Activated T-helper 2 cell treated with anti-CD3 and anti-CD28 coated beads, Interferon-gamma antibody, Interleukin-2, Interleukin-4, amounts not matched to agents 10 μg/mL and 5 μg/mL and 100 μg/mL, durations not matched to agents 14 hours and 24 hours and 36 hours (primary cell): ENCODE data around the gene STAC. TPM values are rescaled to one million over a fixed set of nuclear protein-coding genes. Genes with fewer than 3 reads are reported as not detected.
"Not testable (repeated sequence)": the region's sequence is repeated elsewhere in the genome, so short reads cannot be mapped to it uniquely, and the experiment has no call there.

ENCODE experiments used
- DNase-seq: peaks from one replicate; pipeline ENCODE4 v3.0.0; 2021; ENCODE audit warnings: low spot score
- H3K27ac Mint-ChIP-seq: one replicate; pipeline ENCODE4 v1.8.0; 2021; ENCODE audit warnings: mixed read lengths
- H3K27me3 Mint-ChIP-seq: one replicate; pipeline ENCODE4 v1.8.0; 2021; ENCODE audit warnings: low read depth, mixed read lengths
- H3K36me3 Mint-ChIP-seq: one replicate; pipeline ENCODE4 v1.8.0; 2021; ENCODE audit warnings: low read depth, mixed read lengths
- H3K4me1 Mint-ChIP-seq: one replicate; pipeline ENCODE4 v1.8.0; 2021; ENCODE audit warnings: low read depth, mixed read lengths
- H3K4me3 Mint-ChIP-seq: one replicate; pipeline ENCODE4 v1.8.0; 2021; ENCODE audit warnings: low read depth, mild to moderate bottlenecking, moderate library complexity, mixed read lengths
- H3K9me3 Mint-ChIP-seq: one replicate; pipeline ENCODE4 v1.8.0; 2021; ENCODE audit warnings: mixed read lengths
- intact Hi-C: fragments of 100-400 bp; cut with micrococcal nuclease; formaldehyde crosslinking; loops from one replicate; pipeline ENCODE4 v1.15.1; 2023
- total RNA-seq: library from RNA; stranded (reverse); gene quantifications from 2 replicates; pipeline ENCODE4 v1.2.3, GENCODE V29; 2022

The STAC gene
- total RNA-seq, 1 donor from 2014 or later = not detected

GRCh38 chr3:36488077-36488789 is 107.9 kb downstream of the STAC start:
- no peak for DNase-seq
- Mint-ChIP-seq H3K27me3 (no peaks in the 10 kb centered on the region), H3K9me3 (no peaks in the 10 kb centered on the region), H3K27ac (no peak overlapping the region), H3K4me3 (no peak overlapping the region), H3K36me3 (no peaks in the 10 kb centered on the region), H3K4me1 (no peaks in the 10 kb centered on the region)
- intact Hi-C loops = no loop called here

GRCh38 chr3:36489101-36489500 is 108.8 kb downstream of the STAC start:
- Mint-ChIP-seq H3K27ac (no peak overlapping the region), H3K4me3 (no peak overlapping the region), H3K4me1 (no peaks in the 10 kb centered on the region), H3K36me3 (no peaks in the 10 kb centered on the region), H3K27me3 (no peaks in the 10 kb centered on the region), H3K9me3 (no peaks in the 10 kb centered on the region)
- no peak for DNase-seq
- intact Hi-C loops = no loop called here

GRCh38 chr3:36489679-36490425 is 109.5 kb downstream of the STAC start:
- Mint-ChIP-seq H3K27ac (no peak overlapping the region), H3K9me3 (no peaks in the 10 kb centered on the region), H3K36me3 (no peaks in the 10 kb centered on the region), H3K4me3 (no peak overlapping the region), H3K4me1 (no peaks in the 10 kb centered on the region), H3K27me3 (no peaks in the 10 kb centered on the region)
- intact Hi-C loops = no loop called here
- DNase-seq = no peak

DNA sequence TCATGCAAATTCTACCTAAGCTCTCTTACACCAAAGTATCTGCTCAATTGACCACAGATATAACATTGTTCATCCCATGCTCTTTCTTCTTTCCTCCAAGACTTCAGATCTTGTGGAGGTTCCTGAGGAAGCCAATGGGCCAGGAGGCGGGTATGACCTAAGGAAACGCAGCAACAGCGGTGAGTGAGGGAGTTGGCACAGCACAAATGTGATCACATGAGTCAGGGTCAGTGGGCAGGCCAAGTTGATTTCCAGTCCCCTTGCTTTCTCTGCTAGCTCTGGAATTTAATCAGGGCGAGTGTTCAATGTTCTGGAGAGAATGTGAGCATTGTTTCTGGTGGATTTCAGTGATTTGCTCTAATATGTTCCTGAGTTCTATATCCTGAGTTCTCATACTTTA is 112.7 kb downstream of the STAC start:
- no peaks in the 10 kb centered on the region for H3K36me3 Mint-ChIP-seq
- H3K27ac Mint-ChIP-seq = no peak overlapping the region
- H3K4me1 Mint-ChIP-seq = no peaks in the 10 kb centered on the region
- no peak overlapping the region for H3K4me3 Mint-ChIP-seq
- no peak for DNase-seq
- no peaks in the 10 kb centered on the region for H3K9me3 Mint-ChIP-seq
- H3K27me3 Mint-ChIP-seq = no peaks in the 10 kb centered on the region
- intact Hi-C loops = no loop called here

GRCh38 chr3:36494461-36495109 is 114.3 kb downstream of the STAC start:
- DNase-seq = no peak
- Mint-ChIP-seq H3K4me1 (no peaks in the 10 kb centered on the region), H3K27ac (no peak overlapping the region), H3K27me3 (no peaks in the 10 kb centered on the region), H3K4me3 (no peak overlapping the region), H3K36me3 (no peaks in the 10 kb centered on the region), H3K9me3 (no peaks in the 10 kb centered on the region)
- intact Hi-C loops = no loop called here

GRCh38 chr3:36496684-36497633 is 116.7 kb downstream of the STAC start:
- DNase-seq = no peak
- H3K4me3 Mint-ChIP-seq = no peak overlapping the region
- H3K27me3 Mint-ChIP-seq = no peaks in the 10 kb centered on the region
- no peaks in the 10 kb centered on the region for H3K4me1 Mint-ChIP-seq
- intact Hi-C loops = no loop called here
- no peaks in the 10 kb centered on the region for H3K36me3 Mint-ChIP-seq
- no peak overlapping the region for H3K27ac Mint-ChIP-seq
- no peaks in the 10 kb centered on the region for H3K9me3 Mint-ChIP-seq

- H3K27ac Mint-ChIP-seq, intact Hi-C loops, H3K4me3 Mint-ChIP-seq, H3K36me3 Mint-ChIP-seq, H3K9me3 Mint-ChIP-seq, H3K27me3 Mint-ChIP-seq, H3K4me1 Mint-ChIP-seq, DNase-seq: not testable (repeated sequence)
These were observed 119.7 kb downstream of the STAC start for GRCh38 chr3:36500053-36500452.

GRCh38 chr3:36501616-36502015 is 121.3 kb downstream of the STAC start:
- intact Hi-C loops = no loop called here
- Mint-ChIP-seq H3K27me3 (no peaks in the 10 kb centered on the region), H3K36me3 (no peaks in the 10 kb centered on the region), H3K4me3 (no peak overlapping the region), H3K4me1 (no peaks in the 10 kb centered on the region), H3K9me3 (no peaks in the 10 kb centered on the region), H3K27ac (no peak overlapping the region)
- DNase-seq = no peak

DNA sequence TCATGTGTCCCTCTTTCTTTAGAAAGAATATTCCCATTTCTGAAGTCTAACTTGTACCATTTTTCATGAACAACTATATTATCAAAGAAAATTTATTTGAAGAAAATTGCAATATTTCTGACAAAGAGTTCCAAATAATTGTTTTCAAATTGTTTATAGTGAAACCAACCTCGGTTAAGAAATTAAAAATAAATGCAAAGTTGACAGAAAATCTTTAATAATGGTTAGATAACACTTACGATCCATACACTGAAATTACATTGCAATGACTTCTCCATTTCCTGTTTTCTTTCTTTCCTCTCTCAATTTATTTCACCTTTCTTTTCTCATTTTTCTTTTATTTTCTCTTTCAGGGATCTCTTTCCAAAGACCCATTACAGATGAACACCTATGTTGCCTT is 125.1 kb downstream of the STAC start:
- no peak overlapping the region for H3K27ac Mint-ChIP-seq
- no peak overlapping the region for H3K4me3 Mint-ChIP-seq
- no peaks in the 10 kb centered on the region for H3K4me1 Mint-ChIP-seq
- no peaks in the 10 kb centered on the region for H3K9me3 Mint-ChIP-seq
- H3K27me3 Mint-ChIP-seq = no peaks in the 10 kb centered on the region
- H3K36me3 Mint-ChIP-seq = no peaks in the 10 kb centered on the region
- no peak for DNase-seq
- intact Hi-C loops = no loop called here

DNA sequence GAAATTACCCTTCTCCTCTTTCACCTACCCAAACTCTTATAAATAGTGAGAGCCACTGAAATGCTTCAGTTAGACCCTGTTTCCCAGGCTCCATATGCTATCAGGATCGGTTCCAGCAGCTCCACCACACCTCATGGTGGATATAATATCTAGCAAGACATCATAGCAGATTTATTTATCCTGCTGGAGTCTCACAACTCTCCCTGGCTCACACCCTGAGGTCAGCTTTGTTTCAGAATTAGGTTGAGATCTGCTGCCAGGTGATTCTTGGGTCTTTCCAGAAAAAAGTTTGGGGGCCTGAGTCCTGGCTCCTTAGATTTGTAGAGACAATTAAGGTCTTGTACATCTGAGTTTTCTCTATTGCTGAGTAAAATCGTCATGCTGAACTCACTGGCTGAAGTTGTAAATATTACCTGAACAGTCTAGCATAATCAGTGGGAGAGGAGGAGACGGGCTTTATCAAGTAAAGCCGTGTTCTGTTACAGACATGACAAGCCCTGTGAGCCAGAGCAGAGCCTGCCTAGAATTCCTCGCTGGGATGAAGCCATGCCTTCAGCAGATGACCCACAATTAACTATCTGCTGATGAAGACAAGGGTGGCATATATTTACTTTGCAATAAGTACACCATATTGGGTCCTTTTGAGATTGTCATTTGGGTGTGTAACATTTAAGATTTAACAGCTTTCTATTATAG is 131.6 kb downstream of the STAC start:
- H3K4me1 Mint-ChIP-seq = no peaks in the 10 kb centered on the region
- H3K27me3 Mint-ChIP-seq = no peaks in the 10 kb centered on the region
- H3K4me3 Mint-ChIP-seq = no peak overlapping the region
- intact Hi-C loops = no loop called here
- no peaks in the 10 kb centered on the region for H3K36me3 Mint-ChIP-seq
- DNase-seq = no peak
- H3K27ac Mint-ChIP-seq = no peak overlapping the region
- H3K9me3 Mint-ChIP-seq = no peaks in the 10 kb centered on the region

GRCh38 chr3:36512555-36512954 is 132.3 kb downstream of the STAC start:
- no peaks in the 10 kb centered on the region for H3K9me3 Mint-ChIP-seq
- H3K27ac Mint-ChIP-seq = no peak overlapping the region
- no peaks in the 10 kb centered on the region for H3K4me1 Mint-ChIP-seq
- no peak overlapping the region for H3K4me3 Mint-ChIP-seq
- no peaks in the 10 kb centered on the region for H3K36me3 Mint-ChIP-seq
- no peaks in the 10 kb centered on the region for H3K27me3 Mint-ChIP-seq
- intact Hi-C loops = no loop called here
- DNase-seq = no peak

DNA sequence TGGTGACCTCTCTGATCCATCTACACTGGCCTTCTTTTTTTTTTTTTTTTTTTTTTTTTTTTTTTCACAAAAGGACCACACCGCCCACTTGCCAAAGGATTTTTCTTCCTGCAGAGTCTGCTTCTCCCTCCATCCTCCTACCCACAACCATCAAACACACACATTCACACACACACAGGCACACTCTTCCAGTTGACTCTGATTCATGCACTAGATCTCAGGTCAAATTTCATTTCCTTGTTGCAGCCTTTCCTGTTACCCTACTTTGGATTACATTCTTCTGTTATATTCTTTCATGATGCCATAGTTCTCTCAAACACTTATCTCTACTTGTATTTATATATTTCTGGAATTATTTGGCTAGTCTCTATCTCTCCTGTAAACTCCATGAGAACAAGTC is 133.9 kb downstream of the STAC start:
- intact Hi-C loops = no loop called here
- Mint-ChIP-seq H3K36me3 (no peaks in the 10 kb centered on the region), H3K4me3 (no peak overlapping the region), H3K9me3 (no peaks in the 10 kb centered on the region), H3K27ac (no peak overlapping the region), H3K4me1 (no peaks in the 10 kb centered on the region), H3K27me3 (no peaks in the 10 kb centered on the region)
- DNase-seq = no peak
